ENCODE data around the gene MSH2.

DNA sequence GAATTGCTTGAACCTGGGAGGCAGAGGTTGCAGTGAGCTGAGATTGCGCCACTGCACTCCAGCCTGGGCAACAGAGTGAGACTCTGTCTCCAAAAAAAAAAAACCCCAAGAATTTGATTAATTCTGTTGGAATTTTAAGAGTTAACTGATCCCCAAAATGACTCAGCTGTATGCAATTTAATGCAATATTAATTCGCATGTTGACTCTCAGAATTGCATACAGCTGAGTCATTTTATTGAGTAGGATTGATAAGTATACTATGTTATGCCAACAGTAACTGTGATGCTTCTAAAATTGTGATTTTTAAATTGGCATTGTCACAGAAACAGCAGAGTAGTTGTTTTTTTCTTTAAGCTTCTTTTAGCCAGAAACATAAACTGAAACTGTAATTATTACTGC, 19.6 kb downstream of the MSH2 start:
- TF ChIP-seq, protein P1, sequence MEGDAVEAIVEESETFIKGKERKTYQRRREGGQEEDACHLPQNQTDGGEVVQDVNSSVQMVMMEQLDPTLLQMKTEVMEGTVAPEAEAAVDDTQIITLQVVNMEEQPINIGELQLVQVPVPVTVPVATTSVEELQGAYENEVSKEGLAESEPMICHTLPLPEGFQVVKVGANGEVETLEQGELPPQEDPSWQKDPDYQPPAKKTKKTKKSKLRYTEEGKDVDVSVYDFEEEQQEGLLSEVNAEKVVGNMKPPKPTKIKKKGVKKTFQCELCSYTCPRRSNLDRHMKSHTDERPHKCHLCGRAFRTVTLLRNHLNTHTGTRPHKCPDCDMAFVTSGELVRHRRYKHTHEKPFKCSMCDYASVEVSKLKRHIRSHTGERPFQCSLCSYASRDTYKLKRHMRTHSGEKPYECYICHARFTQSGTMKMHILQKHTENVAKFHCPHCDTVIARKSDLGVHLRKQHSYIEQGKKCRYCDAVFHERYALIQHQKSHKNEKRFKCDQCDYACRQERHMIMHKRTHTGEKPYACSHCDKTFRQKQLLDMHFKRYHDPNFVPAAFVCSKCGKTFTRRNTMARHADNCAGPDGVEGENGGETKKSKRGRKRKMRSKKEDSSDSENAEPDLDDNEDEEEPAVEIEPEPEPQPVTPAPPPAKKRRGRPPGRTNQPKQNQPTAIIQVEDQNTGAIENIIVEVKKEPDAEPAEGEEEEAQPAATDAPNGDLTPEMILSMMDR (IDR thresholded peaks at IDR 0.05), result no peak
- no peak for TF ChIP-seq POLR2A (IDR thresholded peaks at IDR 0.05)
- no peak for TF ChIP-seq POLR2AphosphoS5 (IDR thresholded peaks at IDR 0.05; ENCODE audit: insufficient read depth in 1 of 2, low read depth in 1 of 2)

Measured in vagina (tissue), 2 donors.